GM13976 (cell line): Measurements from ENCODE around the gene HMGCL.
A peak's percentile ranks its signal among the peaks of the same experiment; 100 is the strongest.

Experiments used
- DNase-seq: peaks from one replicate; pipeline ENCODE4 v3.0.0; 2012; ENCODE audit warnings: low spot score
- in situ Hi-C: fragments of 300-500 bp; cut with MboI; formaldehyde crosslinking; loops from one replicate; pipeline ENCODE4 v1.12.0; 2022; ENCODE audit warnings: low sequenced_read_pairs, mixed read lengths, inconsistent platforms; ENCODE audit not compliant: unreplicated experiment
- TF ChIP-seq, protein P1 (sequence below): IDR thresholded peaks from 2 replicates; pipeline ENCODE4 v1.5.1; 2012; ENCODE audit warnings: borderline replicate concordance, mild to moderate bottlenecking; ENCODE audit not compliant: insufficient read depth; ENCODE audit errors: extremely low read depth, missing control alignments, control extremely low read depth

Gene HMGCL

GRCh38 chr1:23825076-23825761, at the start of gene HMGCL:
HMGCL (minus strand) TSS chr1:23825429; CDS start chr1:23825415, 14 bp downstream.
- DNase-seq, result peak; percentile 97
- TF ChIP-seq, protein P1, sequence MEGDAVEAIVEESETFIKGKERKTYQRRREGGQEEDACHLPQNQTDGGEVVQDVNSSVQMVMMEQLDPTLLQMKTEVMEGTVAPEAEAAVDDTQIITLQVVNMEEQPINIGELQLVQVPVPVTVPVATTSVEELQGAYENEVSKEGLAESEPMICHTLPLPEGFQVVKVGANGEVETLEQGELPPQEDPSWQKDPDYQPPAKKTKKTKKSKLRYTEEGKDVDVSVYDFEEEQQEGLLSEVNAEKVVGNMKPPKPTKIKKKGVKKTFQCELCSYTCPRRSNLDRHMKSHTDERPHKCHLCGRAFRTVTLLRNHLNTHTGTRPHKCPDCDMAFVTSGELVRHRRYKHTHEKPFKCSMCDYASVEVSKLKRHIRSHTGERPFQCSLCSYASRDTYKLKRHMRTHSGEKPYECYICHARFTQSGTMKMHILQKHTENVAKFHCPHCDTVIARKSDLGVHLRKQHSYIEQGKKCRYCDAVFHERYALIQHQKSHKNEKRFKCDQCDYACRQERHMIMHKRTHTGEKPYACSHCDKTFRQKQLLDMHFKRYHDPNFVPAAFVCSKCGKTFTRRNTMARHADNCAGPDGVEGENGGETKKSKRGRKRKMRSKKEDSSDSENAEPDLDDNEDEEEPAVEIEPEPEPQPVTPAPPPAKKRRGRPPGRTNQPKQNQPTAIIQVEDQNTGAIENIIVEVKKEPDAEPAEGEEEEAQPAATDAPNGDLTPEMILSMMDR, result no peak
- in situ Hi-C loops, result no loop called here

DNA sequence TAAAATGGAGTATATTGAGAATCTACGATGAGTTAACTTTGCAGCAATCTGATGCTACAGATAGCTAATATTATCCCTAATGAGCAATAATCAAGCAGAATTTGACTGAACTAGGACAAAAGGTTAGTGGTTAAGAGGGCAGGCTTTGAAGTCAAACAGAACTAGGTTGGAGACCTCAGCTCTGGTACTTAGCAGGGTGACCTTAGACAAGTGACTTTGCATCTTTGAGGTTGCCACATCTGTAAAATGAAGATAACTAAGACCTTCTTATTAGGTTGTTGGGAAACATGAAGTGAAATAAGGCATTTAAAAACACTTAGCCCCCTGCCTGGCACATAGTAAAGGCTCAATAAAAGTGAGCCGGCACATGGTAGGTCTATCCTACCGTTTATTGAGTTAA, 47.2 kb upstream of the HMGCL start:
- TF ChIP-seq, protein P1, result no peak
- no peak for DNase-seq
- in situ Hi-C loops, result no loop called here

- in situ Hi-C loops, result no loop called here
- TF ChIP-seq, protein P1, result no peak
- no peak for DNase-seq
Observed at GRCh38 chr1:23869051-23869450, 43.8 kb upstream of the HMGCL start.

- TF ChIP-seq, protein P1, result no peak
- in situ Hi-C loops, result no loop called here
- DNase-seq, result no peak
Observed at GRCh38 chr1:23868557-23869016, 43.4 kb upstream of the HMGCL start.

GRCh38 chr1:23867895-23868556, 42.8 kb upstream of the HMGCL start, which contains the start of gene FUCA1:
FUCA1 (minus strand) TSS chr1:23868290; CDS start chr1:23868286, 4 bp downstream.
- DNase-seq, result peak; percentile 98
- TF ChIP-seq, protein P1, result peak; percentile 93
- in situ Hi-C loops, result no loop called here

DNA sequence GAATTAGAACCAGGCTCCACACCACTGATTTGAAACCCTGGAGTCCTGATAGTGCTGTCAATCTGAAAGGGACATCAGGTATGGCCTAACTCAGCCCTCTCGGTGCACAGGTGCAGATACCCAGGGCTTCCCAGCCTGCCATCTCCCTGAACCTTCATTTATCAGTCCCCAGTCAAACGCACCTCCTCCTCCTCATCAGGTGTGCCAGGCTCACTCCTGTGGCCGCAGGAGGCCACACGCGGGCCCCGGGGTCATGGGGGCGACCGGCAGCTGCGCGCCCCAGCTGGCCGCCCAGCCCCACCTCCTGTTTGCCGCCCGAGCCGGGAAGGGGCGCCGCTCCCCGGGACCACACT, 42.3 kb upstream of the HMGCL start:
- in situ Hi-C loops, result no loop called here
- TF ChIP-seq, protein P1, result no peak
- DNase-seq, result no peak
